HEK293 (cell line): ENCODE measurements around the gene FXYD5.

Experiments
- BCL11A ChIP-seq: fragments of 450-650 bp; formaldehyde crosslinking; IDR thresholded peaks from 2 replicates; pipeline ENCODE4 v1.5.1; 2016; ENCODE audit warnings: low read depth, missing biosample characterization, missing genetic modification characterization
- OSR2 ChIP-seq: fragments of 450-650 bp; formaldehyde crosslinking; IDR thresholded peaks from 2 replicates; pipeline ENCODE4 v1.5.1; 2016; ENCODE audit warnings: missing biosample characterization, missing genetic modification characterization
- PATZ1 ChIP-seq: fragments of 450-650 bp; formaldehyde crosslinking; IDR thresholded peaks from 2 replicates; pipeline ENCODE4 v1.5.1; 2016; ENCODE audit warnings: missing biosample characterization, missing genetic modification characterization
- TSHZ1 ChIP-seq: fragments of 450-650 bp; formaldehyde crosslinking; IDR thresholded peaks from 2 replicates; pipeline ENCODE4 v1.5.1; 2016; ENCODE audit warnings: missing biosample characterization, missing genetic modification characterization, borderline replicate concordance
- ZNF138 ChIP-seq: fragments of 450-650 bp; formaldehyde crosslinking; IDR thresholded peaks from 2 replicates; pipeline ENCODE4 v1.5.1; 2016; ENCODE audit warnings: missing biosample characterization, missing genetic modification characterization, borderline replicate concordance
- ZNF148 ChIP-seq: fragments of 450-650 bp; formaldehyde crosslinking; IDR thresholded peaks from 2 replicates; pipeline ENCODE4 v1.5.0; 2017; ENCODE audit warnings: missing biosample characterization, missing genetic modification characterization, borderline replicate concordance
- ZNF18 ChIP-seq: fragments of 450-650 bp; formaldehyde crosslinking; IDR thresholded peaks from 2 replicates; pipeline ENCODE4 v1.5.1; 2016; ENCODE audit warnings: missing biosample characterization, missing genetic modification characterization
- ZNF292 ChIP-seq: fragments of 450-650 bp; formaldehyde crosslinking; IDR thresholded peaks from 2 replicates; pipeline ENCODE4 v1.5.1; 2016; ENCODE audit warnings: low read depth, missing biosample characterization, missing genetic modification characterization, borderline replicate concordance
- ZNF571 ChIP-seq: fragments of 450-650 bp; formaldehyde crosslinking; IDR thresholded peaks from 2 replicates; pipeline ENCODE4 v1.5.0; 2017; ENCODE audit warnings: missing biosample characterization, missing genetic modification characterization
- ZNF626 ChIP-seq: fragments of 450-650 bp; sonication (Bioruptor Pico); formaldehyde crosslinking; IDR thresholded peaks from 2 replicates; pipeline ENCODE4 v1.5.1; 2018; ENCODE audit warnings: missing biosample characterization, missing genetic modification characterization, inconsistent platforms
- ZNF629 ChIP-seq: fragments of 450-650 bp; formaldehyde crosslinking; IDR thresholded peaks from 2 replicates; pipeline ENCODE4 v1.5.1; 2017; ENCODE audit warnings: missing biosample characterization, missing genetic modification characterization
- ZNF654 ChIP-seq: fragments of 450-650 bp; formaldehyde crosslinking; IDR thresholded peaks from 2 replicates; pipeline ENCODE4 v1.5.1; 2016; ENCODE audit warnings: low read depth, missing biosample characterization, missing genetic modification characterization
- ZNF777 ChIP-seq: fragments of 450-650 bp; formaldehyde crosslinking; IDR thresholded peaks from 2 replicates; pipeline ENCODE4 v1.5.1; 2017; ENCODE audit warnings: missing biosample characterization, missing genetic modification characterization, borderline replicate concordance
- ZSCAN18 ChIP-seq: fragments of 450-650 bp; formaldehyde crosslinking; IDR thresholded peaks from 2 replicates; pipeline ENCODE4 v1.5.1; 2016; ENCODE audit warnings: missing biosample characterization, missing genetic modification characterization
- TF ChIP-seq, protein P1 (sequence below): fragments of 450-650 bp; formaldehyde crosslinking; IDR thresholded peaks from 2 replicates; pipeline ENCODE4 v1.5.1; 2017; ENCODE audit warnings: missing biosample characterization, missing genetic modification characterization
- TF ChIP-seq, protein P2 (sequence below): fragments of 450-650 bp; formaldehyde crosslinking; IDR thresholded peaks from 2 replicates; pipeline ENCODE4 v1.5.1; 2016; ENCODE audit warnings: missing biosample characterization, missing genetic modification characterization
- TF ChIP-seq, protein P3 (sequence below): fragments of 450-650 bp; formaldehyde crosslinking; IDR thresholded peaks from 2 replicates; pipeline ENCODE4 v1.5.1; 2016; ENCODE audit warnings: missing biosample characterization, missing genetic modification characterization
- TF ChIP-seq, protein P4 (sequence below): fragments of 450-650 bp; formaldehyde crosslinking; IDR thresholded peaks from 2 replicates; pipeline ENCODE4 v1.5.1; 2016; ENCODE audit warnings: missing biosample characterization, missing genetic modification characterization
- TF ChIP-seq, protein P5 (sequence below): fragments of 450-650 bp; formaldehyde crosslinking; IDR thresholded peaks from 2 replicates; pipeline ENCODE4; 2016; ENCODE audit warnings: missing biosample characterization, missing genetic modification characterization

FXYD5 gene

GRCh38 chr19:35120492-35120891, 34.0 kb upstream of the FXYD5 start (continued):
- TF ChIP-seq ZNF777 (tag by site-specific recombination) (no peak), PATZ1 (tag by site-specific recombination) (no peak), ZSCAN18 (tag by site-specific recombination) (no peak), ZNF292 (tag by site-specific recombination) (no peak), OSR2 (peak; percentile 62), ZNF148 (no peak), ZNF18 (tag by site-specific recombination) (no peak), ZNF626 (tag by site-specific recombination) (no peak), ZNF138 (tag by site-specific recombination) (no peak), ZNF571 (tag by site-specific recombination) (no peak), ZNF629 (tag by site-specific recombination) (no peak), BCL11A (tag by site-specific recombination) (no peak), TSHZ1 (tag by site-specific recombination) (peak; percentile 49; the same call in 1 of the 2 replicates), ZNF654 (tag by site-specific recombination) (no peak)
- TF ChIP-seq, protein P1, sequence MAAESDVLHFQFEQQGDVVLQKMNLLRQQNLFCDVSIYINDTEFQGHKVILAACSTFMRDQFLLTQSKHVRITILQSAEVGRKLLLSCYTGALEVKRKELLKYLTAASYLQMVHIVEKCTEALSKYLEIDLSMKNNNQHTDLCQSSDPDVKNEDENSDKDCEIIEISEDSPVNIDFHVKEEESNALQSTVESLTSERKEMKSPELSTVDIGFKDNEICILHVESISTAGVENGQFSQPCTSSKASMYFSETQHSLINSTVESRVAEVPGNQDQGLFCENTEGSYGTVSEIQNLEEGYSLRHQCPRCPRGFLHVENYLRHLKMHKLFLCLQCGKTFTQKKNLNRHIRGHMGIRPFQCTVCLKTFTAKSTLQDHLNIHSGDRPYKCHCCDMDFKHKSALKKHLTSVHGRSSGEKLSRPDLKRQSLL (tag by site-specific recombination): no peak
- TF ChIP-seq, protein P2, sequence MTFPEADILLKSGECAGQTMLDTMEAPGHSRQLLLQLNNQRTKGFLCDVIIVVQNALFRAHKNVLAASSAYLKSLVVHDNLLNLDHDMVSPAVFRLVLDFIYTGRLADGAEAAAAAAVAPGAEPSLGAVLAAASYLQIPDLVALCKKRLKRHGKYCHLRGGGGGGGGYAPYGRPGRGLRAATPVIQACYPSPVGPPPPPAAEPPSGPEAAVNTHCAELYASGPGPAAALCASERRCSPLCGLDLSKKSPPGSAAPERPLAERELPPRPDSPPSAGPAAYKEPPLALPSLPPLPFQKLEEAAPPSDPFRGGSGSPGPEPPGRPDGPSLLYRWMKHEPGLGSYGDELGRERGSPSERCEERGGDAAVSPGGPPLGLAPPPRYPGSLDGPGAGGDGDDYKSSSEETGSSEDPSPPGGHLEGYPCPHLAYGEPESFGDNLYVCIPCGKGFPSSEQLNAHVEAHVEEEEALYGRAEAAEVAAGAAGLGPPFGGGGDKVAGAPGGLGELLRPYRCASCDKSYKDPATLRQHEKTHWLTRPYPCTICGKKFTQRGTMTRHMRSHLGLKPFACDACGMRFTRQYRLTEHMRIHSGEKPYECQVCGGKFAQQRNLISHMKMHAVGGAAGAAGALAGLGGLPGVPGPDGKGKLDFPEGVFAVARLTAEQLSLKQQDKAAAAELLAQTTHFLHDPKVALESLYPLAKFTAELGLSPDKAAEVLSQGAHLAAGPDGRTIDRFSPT (tag by site-specific recombination): no peak
- TF ChIP-seq, protein P3, sequence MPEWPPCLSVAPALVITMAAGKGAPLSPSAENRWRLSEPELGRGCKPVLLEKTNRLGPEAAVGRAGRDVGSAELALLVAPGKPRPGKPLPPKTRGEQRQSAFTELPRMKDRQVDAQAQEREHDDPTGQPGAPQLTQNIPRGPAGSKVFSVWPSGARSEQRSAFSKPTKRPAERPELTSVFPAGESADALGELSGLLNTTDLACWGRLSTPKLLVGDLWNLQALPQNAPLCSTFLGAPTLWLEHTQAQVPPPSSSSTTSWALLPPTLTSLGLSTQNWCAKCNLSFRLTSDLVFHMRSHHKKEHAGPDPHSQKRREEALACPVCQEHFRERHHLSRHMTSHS (tag by site-specific recombination): no peak
- TF ChIP-seq, protein P4, sequence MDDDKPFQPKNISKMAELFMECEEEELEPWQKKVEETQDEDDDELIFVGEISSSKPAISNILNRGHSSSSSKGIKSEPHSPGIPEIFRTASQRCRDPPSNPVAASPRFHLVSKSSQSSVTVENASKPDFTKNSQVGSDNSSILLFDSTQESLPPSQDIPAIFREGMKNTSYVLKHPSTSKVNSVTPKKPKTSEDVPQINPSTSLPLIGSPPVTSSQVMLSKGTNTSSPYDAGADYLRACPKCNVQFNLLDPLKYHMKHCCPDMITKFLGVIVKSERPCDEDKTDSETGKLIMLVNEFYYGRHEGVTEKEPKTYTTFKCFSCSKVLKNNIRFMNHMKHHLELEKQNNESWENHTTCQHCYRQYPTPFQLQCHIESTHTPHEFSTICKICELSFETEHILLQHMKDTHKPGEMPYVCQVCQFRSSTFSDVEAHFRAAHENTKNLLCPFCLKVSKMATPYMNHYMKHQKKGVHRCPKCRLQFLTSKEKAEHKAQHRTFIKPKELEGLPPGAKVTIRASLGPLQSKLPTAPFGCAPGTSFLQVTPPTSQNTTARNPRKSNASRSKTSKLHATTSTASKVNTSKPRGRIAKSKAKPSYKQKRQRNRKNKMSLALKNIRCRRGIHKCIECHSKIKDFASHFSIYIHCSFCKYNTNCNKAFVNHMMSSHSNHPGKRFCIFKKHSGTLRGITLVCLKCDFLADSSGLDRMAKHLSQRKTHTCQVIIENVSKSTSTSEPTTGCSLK: no peak
- TF ChIP-seq, protein P5, sequence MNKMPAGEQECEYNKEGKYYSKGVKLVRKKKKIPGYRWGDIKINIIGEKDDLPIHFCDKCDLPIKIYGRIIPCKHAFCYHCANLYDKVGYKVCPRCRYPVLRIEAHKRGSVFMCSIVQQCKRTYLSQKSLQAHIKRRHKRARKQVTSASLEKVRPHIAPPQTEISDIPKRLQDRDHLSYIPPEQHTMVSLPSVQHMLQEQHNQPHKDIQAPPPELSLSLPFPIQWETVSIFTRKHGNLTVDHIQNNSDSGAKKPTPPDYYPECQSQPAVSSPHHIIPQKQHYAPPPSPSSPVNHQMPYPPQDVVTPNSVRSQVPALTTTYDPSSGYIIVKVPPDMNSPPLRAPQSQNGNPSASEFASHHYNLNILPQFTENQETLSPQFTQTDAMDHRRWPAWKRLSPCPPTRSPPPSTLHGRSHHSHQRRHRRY (tag by site-specific recombination): no peak
